K562 (cell line): Measurements from ENCODE around the gene TNFSF18.

ENCODE experiments used
- BRCA1 ChIP-seq, 2 experiments: fragments of 450-650 bp in 1 of 2; sonication (generic) in 1 of 2; formaldehyde crosslinking in 1 of 2; IDR thresholded peaks; 2 replicates each; pipeline versions ENCODE4 v1.5.0 to v1.6.1; 2017 to 2020; ENCODE audit warnings: mild to moderate bottlenecking in 1 of 2, missing genetic modification reagents in 1 of 2
- CTCF ChIP-seq, 3 experiments: IDR thresholded peaks in 2 of 3; conservative IDR thresholded peaks in 1 of 3; 2 replicates each; pipeline ENCODE4 v1.5.1; 2011 to 2012; ENCODE audit warnings: low read length in 3 of 3, mild to moderate bottlenecking in 3 of 3, control low read depth in 2 of 3, improper control_type of control experiment in 1 of 3, inconsistent platforms in 1 of 3, low read depth in 1 of 3, mixed read lengths in 1 of 3, moderate library complexity in 1 of 3; ENCODE audit not compliant: insufficient read depth in 2 of 3
- DIDO1 ChIP-seq: fragments of 450-650 bp; IDR thresholded peaks from 2 replicates; pipeline ENCODE4 v1.6.1; 2016; ENCODE audit warnings: low read depth, missing biosample characterization, missing genetic modification characterization
- E2F5 ChIP-seq: sonication (generic); formaldehyde crosslinking; IDR thresholded peaks from 2 replicates; pipeline ENCODE4 v1.8.0; 2022; ENCODE audit warnings: mild to moderate bottlenecking, missing genetic modification reagents
- ELF4 ChIP-seq: fragments of 450-650 bp; formaldehyde crosslinking; IDR thresholded peaks from 2 replicates; pipeline ENCODE4 v1.4.0; 2022; ENCODE audit warnings: missing genetic modification characterization
- KDM1A ChIP-seq, 2 experiments: fragments of 450-650 bp; IDR thresholded peaks; 2 replicates each; pipeline ENCODE4 v1.6.1; 2016; ENCODE audit warnings: mild to moderate bottlenecking in 2 of 2
- NFE2 ChIP-seq: IDR thresholded peaks from 2 replicates; pipeline ENCODE4 v1.6.1; 2014; ENCODE audit warnings: antibody characterized with exemption, low read depth
- POLR2A ChIP-seq: fragments of 450-650 bp; conservative IDR thresholded peaks from 2 replicates; pipeline ENCODE4 v1.6.1; 2016
- TCF7 ChIP-seq: sonication (generic); IDR thresholded peaks from 2 replicates; pipeline ENCODE4 v1.6.1; 2016; ENCODE audit warnings: antibody characterized with exemption, borderline replicate concordance

DNA sequence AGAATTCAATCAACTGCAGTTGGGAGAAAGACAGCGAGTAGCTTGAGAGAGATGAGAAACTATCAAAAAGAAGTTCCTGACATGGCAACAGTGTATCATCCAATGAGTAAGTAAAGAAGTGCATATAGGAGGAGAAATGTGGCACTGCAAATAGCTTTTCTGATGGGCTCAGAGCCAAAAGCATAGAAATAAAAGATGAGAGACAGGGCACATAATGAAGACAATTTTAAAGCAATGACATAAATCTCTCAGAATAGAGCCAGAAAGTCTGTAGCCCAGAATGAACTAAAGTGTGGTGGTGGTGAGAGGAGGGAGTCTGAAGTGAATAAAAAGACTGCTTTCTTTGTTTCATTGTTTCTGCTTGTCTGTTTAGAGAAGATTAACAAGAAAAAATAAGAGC lies 34.3 kb downstream of the TNFSF18 start:
- TF ChIP-seq E2F5 (CRISPR knock-in tag): no peak
- no peak for TF ChIP-seq TCF7
- no peak for TF ChIP-seq POLR2A
- TF ChIP-seq CTCF (IDR thresholded peaks at IDR 0.05 in 2 of 3, conservative IDR thresholded peaks at IDR 0.05 in 1 of 3; ENCODE audit: insufficient read depth in 2 of 3, low read depth in 1 of 3, low read length in 3 of 3): no peak
- TF ChIP-seq BRCA1 (IDR thresholded peaks at IDR 0.05): no peak
- no peak for TF ChIP-seq BRCA1 (CRISPR knock-in tag; IDR thresholded peaks at IDR 0.05)
- TF ChIP-seq NFE2: no peak
- no peak for TF ChIP-seq DIDO1 (tag)
- TF ChIP-seq KDM1A (IDR thresholded peaks at IDR 0.05): no peak
- no peak for TF ChIP-seq ELF4 (CRISPR knock-in tag)
